Stomach (tissue), 4 donors: ENCODE measurements around the gene CAPN10.

Experiments used
- CTCF ChIP-seq, 7 experiments: fragments of 450-650 bp in 4 of 7; fragments of 200-600 bp in 3 of 7; sonication (generic) in 3 of 7; IDR thresholded peaks; one replicate each; pipeline ENCODE4 v1.5.1; 2016 to 2019; ENCODE audit warnings: antibody characterized with exemption in 7 of 7, control low read depth in 2 of 7, mild to moderate bottlenecking in 1 of 7
- POLR2AphosphoS5 ChIP-seq, 3 donors: sonication (generic); formaldehyde crosslinking; IDR thresholded peaks; one replicate each; pipeline ENCODE4 v1.6.1; 2016; ENCODE audit warnings: antibody characterized with exemption in 3 of 3

GRCh38 chr2:240557101-240557751 lies 29.3 kb upstream of the CAPN10 start:
- TF ChIP-seq CTCF (IDR thresholded peaks at IDR 0.05), result no peak
- no peak for TF ChIP-seq POLR2AphosphoS5 (IDR thresholded peaks at IDR 0.05)
